ENCODE data around the gene ELN. TPM values are rescaled to one million over a fixed set of nuclear protein-coding genes. Genes with fewer than 3 reads are reported as not detected.

Gene ELN
- total and polyA plus RNA-seq, 2 donors (not counting 1 experiment from before 2014, with no cell fraction given) = not detected

- CTCF ChIA-PET = no interaction called here
- Histone ChIP-seq H3K27me3 (replicated peaks in 1 of 4; ENCODE audit: control extremely low read depth in 1 of 4, control insufficient read depth in 3 of 4, insufficient read depth in 4 of 4, low read length in 3 of 4) (peaks cover 0 to 2% (median 0%) of the 10 kb centered on the region in 4 experiments), H3K36me3 (replicated peaks in 1 of 2; ENCODE audit: control extremely low read depth in 1 of 2, control insufficient read depth in 1 of 2, extremely low read depth in 1 of 2, insufficient read depth in 2 of 2, low read length in 1 of 2) (no peaks in the 10 kb centered on the region), H3K79me2 (ENCODE audit: control insufficient read depth, insufficient read depth, low read length) (no peaks in the 10 kb centered on the region), H4K20me1 (ENCODE audit: control insufficient read depth, insufficient read depth, low read length, poor library complexity, severe bottlenecking) (no peaks in the 10 kb centered on the region), H3K9me3 (ENCODE audit: control extremely low read depth in 1 of 3, control insufficient read depth in 2 of 3, insufficient read depth in 1 of 3, low read length in 2 of 3) (peaks cover 0 to 21% (median 5%) of the 10 kb centered on the region in 3 donors), H2AFZ (ENCODE audit: insufficient read depth, low read depth, low read length, poor library complexity, severe bottlenecking) (no peak overlapping the region), H3K4me2 (replicated peaks; ENCODE audit: low read depth, low read length, poor library complexity, severe bottlenecking) (no peak overlapping the region), H3K27ac (ENCODE audit: low read length in 2 of 2) (no peak overlapping the region), H3K4me1 (ENCODE audit: control insufficient read depth in 2 of 2, insufficient read depth in 2 of 2, low read length in 2 of 2) (no peaks in the 10 kb centered on the region), H3K4me3 (ENCODE audit: control extremely low read depth in 1 of 5, extremely low read depth in 1 of 5, insufficient read depth in 1 of 5, low read depth in 2 of 5, low read length in 4 of 5) (no peak overlapping the region), H3K9ac (ENCODE audit: low read length) (no peak overlapping the region)
- H3K4me3 Mint-ChIP-seq = no peak overlapping the region
- H3K27me3 Mint-ChIP-seq = peaks cover 6% of the 10 kb centered on the region
- POLR2A ChIA-PET = interaction anchor here (0.6 kb wide), 1 partner anchor 137 kb away, joined by 3 read pairs; no protein-coding TSS in a partner anchor
- H3K9me3 Mint-ChIP-seq (ENCODE audit: insufficient read depth) = peaks cover 14% of the 10 kb centered on the region
- no peak overlapping the region for H3K27ac Mint-ChIP-seq
- ATAC-seq (ENCODE audit: low read depth) (no peak), DNase-seq (no peak)
- intact Hi-C loops (cut with micrococcal nuclease) = no loop called here
- H3K4me1 Mint-ChIP-seq = no peaks in the 10 kb centered on the region
- TF ChIP-seq CTCF (IDR thresholded peaks at IDR 0.05) (no peak), EZH2 (IDR thresholded peaks at IDR 0.05; ENCODE audit: borderline replicate concordance, insufficient read depth, low read depth, low read length, poor library complexity, severe bottlenecking) (no peak)
- 95% methylated on average over 5 of the region's 7 CpGs for WGBS (ENCODE audit: insufficient coverage)
These were observed 36.4 kb upstream of the ELN start for GRCh38 chr7:73991522-73992100.

- peaks cover 0 to 3% (median 0%) of the 10 kb centered on the region in 4 experiments for H3K27me3 ChIP-seq (replicated peaks in 1 of 4; ENCODE audit: control extremely low read depth in 1 of 4, control insufficient read depth in 3 of 4, insufficient read depth in 4 of 4, low read length in 3 of 4)
- H3K27ac ChIP-seq (ENCODE audit: low read length in 2 of 2) = no peak overlapping the region
- no peaks in the 10 kb centered on the region for H3K36me3 ChIP-seq (replicated peaks in 1 of 2; ENCODE audit: control extremely low read depth in 1 of 2, control insufficient read depth in 1 of 2, extremely low read depth in 1 of 2, insufficient read depth in 2 of 2, low read length in 1 of 2)
- Mint-ChIP-seq H3K9me3 (ENCODE audit: insufficient read depth) (peaks cover 14% of the 10 kb centered on the region), H3K4me3 (no peak overlapping the region), H3K4me1 (no peaks in the 10 kb centered on the region), H3K27me3 (peaks cover 11% of the 10 kb centered on the region), H3K27ac (no peak overlapping the region)
- POLR2A ChIA-PET = no interaction called here
- no peaks in the 10 kb centered on the region for H3K79me2 ChIP-seq (ENCODE audit: control insufficient read depth, insufficient read depth, low read length)
- CTCF ChIA-PET = no interaction called here
- peaks cover 0 to 21% (median 5%) of the 10 kb centered on the region in 3 donors for H3K9me3 ChIP-seq (ENCODE audit: control extremely low read depth in 1 of 3, control insufficient read depth in 2 of 3, insufficient read depth in 1 of 3, low read length in 2 of 3)
- no peak for TF ChIP-seq EZH2 (IDR thresholded peaks at IDR 0.05; ENCODE audit: borderline replicate concordance, insufficient read depth, low read depth, low read length, poor library complexity, severe bottlenecking)
- H3K4me2 ChIP-seq (replicated peaks; ENCODE audit: low read depth, low read length, poor library complexity, severe bottlenecking) = no peak overlapping the region
- no peaks in the 10 kb centered on the region for H4K20me1 ChIP-seq (ENCODE audit: control insufficient read depth, insufficient read depth, low read length, poor library complexity, severe bottlenecking)
- no peak for DNase-seq
- no peak overlapping the region for H2AFZ ChIP-seq (ENCODE audit: insufficient read depth, low read depth, low read length, poor library complexity, severe bottlenecking)
- no peak overlapping the region for H3K9ac ChIP-seq (ENCODE audit: low read length)
- 92% methylated on average over 18 of the region's 18 CpGs for whole genome bisulfite sequencing (ENCODE audit: insufficient coverage)
- intact Hi-C loops (cut with micrococcal nuclease) = no loop called here
- ATAC-seq (ENCODE audit: low read depth) = no peak
- no peak overlapping the region for H3K4me3 ChIP-seq (ENCODE audit: control extremely low read depth in 1 of 5, extremely low read depth in 1 of 5, insufficient read depth in 1 of 5, low read depth in 2 of 5, low read length in 4 of 5)
- no peaks in the 10 kb centered on the region for H3K4me1 ChIP-seq (ENCODE audit: control insufficient read depth in 2 of 2, insufficient read depth in 2 of 2, low read length in 2 of 2)
These were observed 35.8 kb upstream of the ELN start for GRCh38 chr7:73992101-73992562.
